NCI-H2107 treated with DMSO at 0.1 percent for 48 hours (cell line): Measurements from ENCODE around the gene MINDY1.

Source experiments
- DNase-seq: peaks from one replicate; lab custom pipeline; 2025; ENCODE audit not compliant: unreplicated experiment; lab: John Stamatoyannopoulos, UW

Gene MINDY1

GRCh38 chr1:151011154-151011850, 4.6 kb upstream of the MINDY1 start:
- DNase-seq = no peak

DNA sequence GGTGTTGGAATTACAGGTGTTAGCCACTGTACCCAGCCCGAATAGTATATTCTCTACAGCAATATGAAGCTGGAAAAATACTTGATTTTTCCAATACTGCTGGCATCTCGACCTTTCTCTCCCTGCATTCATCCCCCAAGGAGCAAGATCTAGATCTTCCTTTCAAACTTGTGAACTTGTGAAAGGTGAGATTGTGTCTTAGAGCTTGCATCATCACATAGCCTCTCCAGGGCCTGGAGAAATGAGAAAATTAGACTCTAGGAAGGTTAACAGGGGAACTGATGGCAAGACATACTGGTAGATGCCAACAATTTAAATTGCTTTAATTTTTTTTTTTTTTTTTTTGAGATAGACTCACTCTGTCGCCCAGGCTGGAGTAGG, 3.6 kb upstream of the MINDY1 start:
- no peak for DNase-seq

GRCh38 chr1:151009674-151010345, 3.1 kb upstream of the MINDY1 start:
- no peak for DNase-seq

DNA sequence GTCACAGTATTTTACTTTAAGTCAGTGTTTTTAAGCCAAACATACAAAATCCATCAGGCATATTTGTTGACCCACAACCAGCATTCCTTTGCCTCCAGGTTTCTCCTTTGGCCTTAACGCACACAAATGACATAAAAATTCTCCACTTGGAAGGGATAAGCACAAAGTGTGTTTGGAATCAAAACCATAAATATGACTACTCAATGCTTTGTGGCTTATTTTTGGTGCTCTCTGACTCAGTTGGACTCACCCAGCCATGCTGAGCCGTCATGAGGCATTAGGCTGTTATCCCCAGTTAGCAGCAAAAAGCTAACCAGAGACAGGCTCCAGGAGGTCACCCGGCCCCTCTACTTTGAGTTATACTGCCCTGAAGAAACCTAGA, 2.5 kb upstream of the MINDY1 start:
- DNase-seq = no peak

DNA sequence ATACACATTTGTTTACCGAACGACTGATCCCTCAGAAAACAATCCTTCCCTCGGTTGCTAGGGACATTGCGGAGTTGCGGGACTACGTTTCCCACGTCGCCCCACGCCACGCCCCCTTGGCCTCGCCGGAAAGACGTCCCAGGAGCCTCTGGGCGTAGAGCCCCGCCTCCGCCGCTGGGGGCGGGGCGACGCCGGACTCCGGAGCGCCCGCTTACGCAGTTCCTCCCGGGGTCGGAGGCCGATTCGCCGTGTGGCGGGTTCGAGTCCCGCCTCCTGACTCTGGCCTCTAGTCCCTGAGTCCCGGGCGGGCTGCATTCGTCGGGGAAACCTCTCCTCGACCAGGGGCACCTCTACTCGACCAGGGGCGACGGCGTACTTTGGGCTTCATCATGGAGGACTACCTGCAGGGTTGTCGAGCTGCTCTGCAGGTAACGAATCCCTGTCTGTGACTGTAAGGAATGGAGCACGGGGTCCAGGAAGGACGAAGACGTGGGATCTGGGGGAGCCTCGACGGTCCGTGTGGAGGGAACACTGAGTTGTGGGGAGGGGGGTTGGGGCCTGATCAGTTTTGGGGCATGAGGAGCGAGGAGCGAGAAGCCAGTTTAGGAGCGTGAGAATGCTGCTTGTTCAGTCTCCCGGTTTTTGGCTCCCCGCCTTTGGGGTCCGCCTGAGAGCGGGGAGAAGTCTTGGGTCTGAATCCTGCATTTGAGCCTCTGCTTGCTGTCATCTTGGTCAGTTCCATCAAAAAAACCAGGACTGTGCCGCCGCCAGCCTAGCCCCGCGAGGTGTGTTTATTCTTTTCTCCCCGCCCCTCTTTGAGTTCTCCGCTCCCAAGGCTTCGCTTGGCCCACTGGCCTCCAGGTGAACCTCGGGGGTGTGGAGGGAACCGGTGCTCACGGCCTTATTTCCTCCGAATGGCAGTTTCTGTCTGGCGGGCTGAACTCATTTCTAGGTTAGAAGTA, 1.8 kb upstream of the MINDY1 start, which contains the start of gene PRUNE1:
Gene PRUNE1 (plus strand): TSS at position 206 of the 962 bp plus-strand sequence. CDS start 184 bp downstream, at position 390.
- DNase-seq = peak; percentile 86

DNA sequence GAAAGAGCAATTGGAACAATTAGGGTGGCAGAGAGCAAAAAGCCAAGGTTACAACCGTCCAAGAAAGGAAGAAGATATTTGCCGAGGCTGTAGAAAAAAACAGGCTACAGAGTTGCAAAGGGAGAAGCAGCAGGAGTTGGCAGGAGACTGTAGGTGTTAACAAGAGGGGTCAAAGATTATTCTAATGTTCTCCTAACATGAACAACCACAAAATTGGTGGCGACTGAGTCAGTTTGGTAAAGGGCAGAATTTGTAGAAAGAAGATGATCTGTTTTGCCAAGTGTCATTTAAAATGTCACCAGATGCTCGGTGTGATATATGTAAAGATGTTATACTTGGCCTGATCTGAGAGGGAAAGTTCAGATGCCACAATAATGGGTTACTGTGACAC, 1.1 kb upstream of the MINDY1 start:
- DNase-seq = no peak

DNA sequence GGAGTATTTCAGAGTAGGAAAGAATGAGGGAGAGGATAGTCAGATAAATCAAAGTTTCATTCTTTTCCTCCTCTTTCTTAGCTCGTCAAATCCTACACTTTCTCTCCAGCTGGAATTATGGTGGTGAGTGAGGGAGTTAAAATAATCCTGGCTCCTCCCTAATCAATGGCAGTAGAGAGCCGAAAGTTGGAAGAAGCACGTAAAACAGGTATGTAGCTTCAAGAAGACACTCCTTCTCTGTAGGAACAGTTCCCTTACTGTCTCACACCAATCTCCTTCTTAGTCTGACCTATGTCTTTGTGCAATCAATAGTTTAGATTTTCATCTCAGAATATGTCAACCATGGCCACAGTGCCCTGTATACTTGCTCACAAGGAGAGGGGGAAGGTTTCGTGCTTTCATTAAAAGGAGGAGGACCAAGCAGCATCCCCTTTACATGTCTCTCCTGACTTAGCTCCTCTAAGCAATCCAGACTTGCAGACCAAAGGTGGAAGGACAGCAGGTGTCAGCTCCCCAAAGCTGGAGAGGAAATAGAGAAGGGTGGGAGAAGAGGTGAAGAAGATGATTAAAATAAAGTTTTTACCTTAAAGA, 878 bp downstream of the MINDY1 start:
- no peak for DNase-seq

- DNase-seq = no peak
Measured at GRCh38 chr1:151003180-151003579, 3.5 kb downstream of the MINDY1 start.

- DNase-seq = no peak
Measured at GRCh38 chr1:151002611-151003010, 4.1 kb downstream of the MINDY1 start.

- no peak for DNase-seq
Measured at GRCh38 chr1:151002051-151002450, 4.7 kb downstream of the MINDY1 start.

- no peak for DNase-seq
Measured at GRCh38 chr1:151001602-151002001, 5.1 kb downstream of the MINDY1 start.

- no peak for DNase-seq
Measured at GRCh38 chr1:151000408-151000807, 6.3 kb downstream of the MINDY1 start.

DNA sequence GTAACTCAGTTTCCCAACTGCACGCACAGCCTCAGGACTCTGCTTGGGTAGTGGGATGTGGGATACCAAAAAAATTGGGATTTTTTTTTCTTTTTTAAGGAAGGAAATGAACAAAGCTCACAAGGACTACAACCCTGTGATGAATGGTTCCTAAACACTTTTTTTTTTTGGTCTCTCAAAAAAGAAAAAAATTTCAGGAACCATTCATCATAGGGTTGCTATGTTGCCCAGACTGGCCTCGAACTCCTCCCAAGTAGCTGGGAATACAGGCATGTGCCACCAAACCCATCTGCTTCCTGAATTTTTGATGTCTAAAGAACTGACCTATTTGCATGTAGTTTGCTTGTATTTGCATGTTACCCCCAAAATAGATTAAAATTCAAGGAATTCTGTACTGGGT, 6.8 kb downstream of the MINDY1 start:
- no peak for DNase-seq

DNA sequence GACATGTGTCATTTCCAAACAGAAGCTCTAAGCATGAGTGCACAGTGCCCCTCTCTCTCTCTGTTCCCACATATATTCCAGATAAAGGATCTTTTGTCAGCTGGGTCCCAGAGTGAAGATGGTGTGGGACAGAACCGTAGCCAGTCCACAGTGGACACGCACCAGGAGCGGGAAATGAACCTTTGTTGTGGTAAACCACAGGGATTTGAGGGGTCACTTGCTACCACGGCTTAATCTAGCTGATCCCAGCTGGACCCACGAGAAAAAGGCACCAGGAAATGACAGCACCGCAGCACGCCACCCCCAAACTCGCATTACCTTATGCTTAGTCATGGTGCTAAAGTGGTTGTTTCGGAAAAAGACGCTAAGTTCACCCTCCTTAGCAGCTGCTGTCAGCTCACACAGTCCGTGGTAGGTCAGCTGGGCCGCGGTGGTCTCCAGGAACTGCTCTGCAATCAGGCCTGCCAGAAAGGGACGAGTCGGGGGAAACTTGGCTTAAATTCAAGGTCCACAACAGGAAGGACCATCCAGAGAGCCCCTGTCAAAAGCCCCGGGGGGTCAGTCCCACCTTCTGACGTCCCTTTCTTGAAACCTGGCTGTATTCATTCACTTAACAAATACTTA, 7.5 kb downstream of the MINDY1 start:
- no peak for DNase-seq

- DNase-seq = peak; percentile 27
Measured at GRCh38 chr1:150997949-150998348, 8.8 kb downstream of the MINDY1 start.

- peak; percentile 9 for DNase-seq
Measured at GRCh38 chr1:150997126-150997872, 9.4 kb downstream of the MINDY1 start.

DNA sequence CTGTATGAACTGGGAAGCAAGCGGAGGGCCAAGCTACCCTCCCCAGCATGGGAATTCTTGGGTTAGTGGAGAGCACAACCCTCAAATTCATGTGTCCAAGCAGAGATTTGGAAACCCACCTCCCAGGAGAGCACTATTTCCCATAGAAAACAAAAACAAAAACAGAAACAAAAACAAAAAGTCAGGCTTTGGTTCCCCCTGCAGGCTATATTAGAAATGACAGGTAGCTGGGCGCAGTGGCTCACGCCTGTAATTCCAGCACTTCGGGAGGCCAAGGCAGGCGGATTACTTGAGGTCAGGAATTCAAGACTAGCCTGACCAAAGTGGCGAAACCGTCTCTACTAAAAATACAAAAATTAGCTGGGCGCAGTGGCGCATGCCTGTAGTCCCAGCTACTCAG, 10.8 kb downstream of the MINDY1 start:
- DNase-seq = no peak

DNA sequence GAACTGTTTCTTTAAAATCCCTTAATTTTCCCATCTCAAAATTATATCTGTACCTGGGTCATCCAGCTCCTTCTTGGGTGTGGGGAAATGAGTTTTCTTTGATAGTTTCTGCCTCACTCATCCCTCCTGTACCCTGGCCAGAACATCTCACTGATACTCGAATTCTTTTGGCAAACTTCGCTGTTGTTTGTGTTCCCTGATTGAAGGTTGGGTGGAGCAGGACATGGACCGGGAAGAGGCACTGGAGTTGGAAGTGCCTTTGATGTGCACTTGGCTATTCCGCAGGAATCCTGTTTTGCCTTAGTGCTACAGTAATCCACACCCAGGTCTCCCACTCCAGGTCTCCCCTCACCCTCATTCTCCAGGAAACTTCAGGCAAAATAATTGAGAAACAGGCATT, 11.2 kb downstream of the MINDY1 start:
- DNase-seq = no peak

DNA sequence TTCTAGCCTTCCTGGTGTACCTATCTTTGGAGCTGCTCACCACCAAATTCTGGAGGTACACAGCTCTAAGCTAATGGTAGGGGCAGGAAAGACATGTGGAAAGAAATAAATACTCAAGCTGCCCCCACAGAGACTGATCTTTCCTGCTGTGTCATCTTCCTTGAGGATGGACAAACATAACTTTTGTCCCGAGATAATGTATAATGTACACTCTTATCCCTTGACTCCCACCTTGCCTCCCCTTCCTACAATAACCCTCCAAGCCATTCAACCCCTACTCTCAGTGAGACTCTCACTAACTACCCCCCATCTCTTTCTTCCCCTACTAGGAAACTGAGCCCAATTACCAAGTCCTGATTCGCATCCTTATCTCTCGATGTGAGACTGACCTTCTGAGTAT, 12.5 kb downstream of the MINDY1 start:
- no peak for DNase-seq

GRCh38 chr1:150992626-150993025, 14.1 kb downstream of the MINDY1 start:
- DNase-seq = no peak
